Esophagus muscularis mucosa (tissue), 3 donors: ENCODE measurements around the gene SYNGAP1.

Source experiments
- CTCF ChIP-seq, 3 experiments: fragments of 200-600 bp in 2 of 3; fragments of 450-650 bp in 1 of 3; sonication (generic) in 2 of 3; IDR thresholded peaks; one replicate each; pipeline ENCODE4 v1.5.1; 2017 to 2019; ENCODE audit warnings: antibody characterized with exemption in 3 of 3, mild to moderate bottlenecking in 2 of 3, moderate library complexity in 1 of 3
- POLR2A ChIP-seq: fragments of 450-650 bp; IDR thresholded peaks from one replicate; pipeline ENCODE4 v1.6.1; 2017; ENCODE audit warnings: antibody characterized with exemption, moderate library complexity, mild to moderate bottlenecking, low read depth
- POLR2AphosphoS5 ChIP-seq, 2 donors: sonication (generic); formaldehyde crosslinking; IDR thresholded peaks; one replicate each; pipeline ENCODE4 v1.6.1; 2017; ENCODE audit warnings: antibody characterized with exemption in 2 of 2

- TF ChIP-seq POLR2AphosphoS5 (IDR thresholded peaks at IDR 0.05) (no peak), POLR2A (no peak), CTCF (IDR thresholded peaks at IDR 0.05) (no peak)
These were observed 20.2 kb downstream of the SYNGAP1 start for GRCh38 chr6:33439956-33440648.
